OCI-LY1 (cell line): ENCODE data around the gene GNAT1.

Experiments used
- H2AFZ ChIP-seq: fragments of 200-600 bp; sonication (generic), shearing (Covaris generic); 2 replicates; pipeline ENCODE4 v1.6.0; 2014; ENCODE audit warnings: antibody characterized with exemption, mild to moderate bottlenecking, low read length
- H3F3A ChIP-seq: fragments of 200-600 bp; sonication (generic), shearing (Covaris generic); 2 replicates; pipeline ENCODE4 v1.6.0; 2014; ENCODE audit warnings: mild to moderate bottlenecking, antibody characterized with exemption, low read length, moderate library complexity; ENCODE audit not compliant: insufficient read depth
- H3K27ac ChIP-seq: fragments of 200-600 bp; sonication (generic); 2 replicates; pipeline ENCODE4 v1.5.1; 2014; ENCODE audit warnings: low read length, mixed run types, mild to moderate bottlenecking, low read depth; ENCODE audit not compliant: poor library complexity, severe bottlenecking
- H3K27me3 ChIP-seq: fragments of 200-600 bp; sonication (generic); 2 replicates; pipeline ENCODE4 v1.6.0; 2014; ENCODE audit warnings: antibody characterized with exemption, mild to moderate bottlenecking, low read length, moderate library complexity; ENCODE audit not compliant: insufficient read depth
- H3K36me3 ChIP-seq: fragments of 200-600 bp; sonication (generic); 2 replicates; pipeline ENCODE4 v1.6.1; 2014; ENCODE audit warnings: mild to moderate bottlenecking, antibody characterized with exemption, low read length, moderate library complexity, mixed read lengths; ENCODE audit not compliant: insufficient read depth
- H3K4me1 ChIP-seq: fragments of 200-600 bp; sonication (generic); 2 replicates; pipeline ENCODE4 v1.5.1; 2014; ENCODE audit warnings: mild to moderate bottlenecking, low read length, moderate library complexity; ENCODE audit not compliant: insufficient read depth, severe bottlenecking
- H3K4me2 ChIP-seq: fragments of 200-600 bp; sonication (generic), shearing (Covaris generic); 2 replicates; pipeline ENCODE4 v1.6.1; 2014; ENCODE audit warnings: low read length
- H3K4me3 ChIP-seq: fragments of 200-600 bp; sonication (generic); 2 replicates; pipeline ENCODE4 v1.5.1; 2014; ENCODE audit warnings: low read length, low read depth, mild to moderate bottlenecking, mixed read lengths; ENCODE audit not compliant: poor library complexity, severe bottlenecking
- H3K79me2 ChIP-seq: fragments of 200-600 bp; shearing (Covaris generic); 2 replicates; pipeline ENCODE4 v1.6.1; 2016; ENCODE audit warnings: mixed run types, low read length, mixed read lengths; ENCODE audit not compliant: insufficient read depth
- H3K9ac ChIP-seq: fragments of 200-600 bp; sonication (generic), shearing (Covaris generic); 2 replicates; pipeline ENCODE4 v1.6.1; 2014; ENCODE audit warnings: mild to moderate bottlenecking, low read length, mixed read lengths
- H3K9me2 ChIP-seq: fragments of 200-600 bp; sonication (generic), shearing (Covaris generic); 2 replicates; pipeline ENCODE4 v1.6.1; 2014; ENCODE audit warnings: low read depth, mild to moderate bottlenecking, low read length, mixed read lengths
- H3K9me3 ChIP-seq: fragments of 200-600 bp; shearing (Covaris generic); 2 replicates; pipeline ENCODE4 v1.6.1; 2014; ENCODE audit warnings: low read length, mixed read lengths
- H4K20me1 ChIP-seq: fragments of 200-600 bp; sonication (generic), shearing (Covaris generic); 2 replicates; pipeline ENCODE4 v1.6.0; 2016; ENCODE audit warnings: mild to moderate bottlenecking, low read length; ENCODE audit not compliant: insufficient read depth
- EZH2 ChIP-seq: fragments of 200-600 bp; sonication (generic), shearing (Covaris generic); IDR thresholded peaks from 2 replicates; pipeline ENCODE4 v1.8.0; 2017; ENCODE audit warnings: borderline replicate concordance, mixed run types, mild to moderate bottlenecking, antibody characterized with exemption, low read length, moderate library complexity, mixed read lengths
- TF ChIP-seq, protein P1 (sequence below): fragments of 200-600 bp; sonication (generic), shearing (Covaris generic); IDR thresholded peaks from 2 replicates; pipeline ENCODE4 v1.5.1; 2017; ENCODE audit warnings: mild to moderate bottlenecking, antibody characterized with exemption, low read length, moderate library complexity, mixed read lengths

The GNAT1 gene

DNA sequence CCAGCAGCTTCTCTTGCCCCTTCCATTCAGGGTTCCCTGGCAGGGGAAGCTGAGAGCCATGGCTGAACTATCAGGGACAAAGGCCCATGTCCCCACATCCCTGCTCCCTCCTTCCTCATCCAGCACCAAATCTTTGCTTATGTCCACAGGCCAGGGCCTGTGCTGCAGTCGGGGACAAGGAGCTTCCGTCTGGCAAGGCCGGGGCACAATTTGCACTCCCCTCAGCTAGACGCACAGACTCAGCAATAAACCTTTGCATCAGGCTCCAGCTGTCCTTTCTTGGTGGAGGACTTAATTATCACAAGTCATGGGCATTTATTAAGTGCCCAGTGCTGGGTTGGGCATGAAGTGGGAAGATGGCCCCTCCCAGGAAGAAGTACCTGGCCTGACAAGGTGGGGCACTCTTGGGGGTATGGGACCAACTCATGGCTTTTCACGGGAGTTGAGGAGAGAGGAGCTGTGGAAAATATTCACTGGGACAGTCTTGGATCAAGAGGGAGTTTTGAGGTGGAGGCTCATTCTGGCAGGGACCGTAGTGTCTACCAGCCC lies 4.9 kb downstream of the GNAT1 start:
- H3K4me2 ChIP-seq, result no peak overlapping the region
- H3K4me1 ChIP-seq, result no peaks in the 10 kb centered on the region
- no peak overlapping the region for H3K4me3 ChIP-seq
- no peaks in the 10 kb centered on the region for H3K9me3 ChIP-seq
- H3K9ac ChIP-seq, result no peak overlapping the region
- TF ChIP-seq EZH2, result no peak
- TF ChIP-seq, protein P1, sequence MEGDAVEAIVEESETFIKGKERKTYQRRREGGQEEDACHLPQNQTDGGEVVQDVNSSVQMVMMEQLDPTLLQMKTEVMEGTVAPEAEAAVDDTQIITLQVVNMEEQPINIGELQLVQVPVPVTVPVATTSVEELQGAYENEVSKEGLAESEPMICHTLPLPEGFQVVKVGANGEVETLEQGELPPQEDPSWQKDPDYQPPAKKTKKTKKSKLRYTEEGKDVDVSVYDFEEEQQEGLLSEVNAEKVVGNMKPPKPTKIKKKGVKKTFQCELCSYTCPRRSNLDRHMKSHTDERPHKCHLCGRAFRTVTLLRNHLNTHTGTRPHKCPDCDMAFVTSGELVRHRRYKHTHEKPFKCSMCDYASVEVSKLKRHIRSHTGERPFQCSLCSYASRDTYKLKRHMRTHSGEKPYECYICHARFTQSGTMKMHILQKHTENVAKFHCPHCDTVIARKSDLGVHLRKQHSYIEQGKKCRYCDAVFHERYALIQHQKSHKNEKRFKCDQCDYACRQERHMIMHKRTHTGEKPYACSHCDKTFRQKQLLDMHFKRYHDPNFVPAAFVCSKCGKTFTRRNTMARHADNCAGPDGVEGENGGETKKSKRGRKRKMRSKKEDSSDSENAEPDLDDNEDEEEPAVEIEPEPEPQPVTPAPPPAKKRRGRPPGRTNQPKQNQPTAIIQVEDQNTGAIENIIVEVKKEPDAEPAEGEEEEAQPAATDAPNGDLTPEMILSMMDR, result no peak
- H3K27ac ChIP-seq, result no peak overlapping the region
- no peaks in the 10 kb centered on the region for H3K9me2 ChIP-seq
- H2AFZ ChIP-seq, result no peak overlapping the region
- H3K36me3 ChIP-seq, result no peaks in the 10 kb centered on the region
- no peaks in the 10 kb centered on the region for H3K79me2 ChIP-seq
- no peaks in the 10 kb centered on the region for H3F3A ChIP-seq
- no peaks in the 10 kb centered on the region; the same call in 1 of the 2 replicates for H3K27me3 ChIP-seq
- no peaks in the 10 kb centered on the region for H4K20me1 ChIP-seq

DNA sequence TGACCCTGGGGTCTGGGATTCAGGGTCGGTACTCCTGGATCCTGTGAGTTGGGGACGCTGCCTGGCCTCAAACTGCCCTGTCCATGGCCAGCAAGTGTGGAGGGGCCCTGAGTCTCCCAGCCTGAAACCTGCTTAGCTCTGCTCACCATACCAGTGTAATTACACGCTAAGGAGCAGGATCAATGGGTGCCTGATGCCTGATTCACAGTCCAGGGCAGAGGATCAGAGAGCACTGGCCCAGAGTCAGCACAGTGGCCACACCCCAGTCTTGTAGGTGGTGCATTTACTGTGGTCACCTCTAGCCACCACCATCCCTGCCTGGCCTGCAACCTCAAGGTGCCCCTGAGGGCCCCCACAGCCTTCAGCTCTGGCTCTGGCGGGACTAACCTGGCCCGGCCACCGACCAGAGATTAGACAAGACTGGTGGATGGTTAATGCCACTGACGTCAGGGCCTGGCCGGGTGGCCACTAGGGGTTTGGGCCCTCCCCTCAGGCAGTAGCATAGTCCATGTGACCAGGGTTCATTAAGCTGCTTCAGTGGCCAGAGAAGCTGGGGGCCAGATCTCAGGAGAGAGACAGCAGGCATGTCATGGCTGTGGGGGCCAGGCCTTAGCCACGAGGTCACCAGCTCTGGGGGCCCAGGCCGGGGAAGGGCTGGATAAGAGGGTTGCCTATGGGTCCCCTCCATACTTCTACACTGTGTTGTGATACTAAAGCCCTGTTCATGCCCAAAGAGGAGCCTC lies 10.3 kb downstream of the GNAT1 start:
- Histone ChIP-seq H4K20me1 (no peaks in the 10 kb centered on the region), H3K9me3 (no peaks in the 10 kb centered on the region), H3K9me2 (no peaks in the 10 kb centered on the region), H3K4me1 (no peaks in the 10 kb centered on the region), H3K27ac (no peak overlapping the region), H3F3A (no peaks in the 10 kb centered on the region), H3K4me2 (no peak overlapping the region), H3K4me3 (no peak overlapping the region), H2AFZ (no peak overlapping the region), H3K27me3 (peaks cover 10% of the 10 kb centered on the region), H3K79me2 (no peaks in the 10 kb centered on the region), H3K9ac (no peak overlapping the region), H3K36me3 (no peaks in the 10 kb centered on the region)
- TF ChIP-seq, protein P1, result no peak
- TF ChIP-seq EZH2, result no peak

DNA sequence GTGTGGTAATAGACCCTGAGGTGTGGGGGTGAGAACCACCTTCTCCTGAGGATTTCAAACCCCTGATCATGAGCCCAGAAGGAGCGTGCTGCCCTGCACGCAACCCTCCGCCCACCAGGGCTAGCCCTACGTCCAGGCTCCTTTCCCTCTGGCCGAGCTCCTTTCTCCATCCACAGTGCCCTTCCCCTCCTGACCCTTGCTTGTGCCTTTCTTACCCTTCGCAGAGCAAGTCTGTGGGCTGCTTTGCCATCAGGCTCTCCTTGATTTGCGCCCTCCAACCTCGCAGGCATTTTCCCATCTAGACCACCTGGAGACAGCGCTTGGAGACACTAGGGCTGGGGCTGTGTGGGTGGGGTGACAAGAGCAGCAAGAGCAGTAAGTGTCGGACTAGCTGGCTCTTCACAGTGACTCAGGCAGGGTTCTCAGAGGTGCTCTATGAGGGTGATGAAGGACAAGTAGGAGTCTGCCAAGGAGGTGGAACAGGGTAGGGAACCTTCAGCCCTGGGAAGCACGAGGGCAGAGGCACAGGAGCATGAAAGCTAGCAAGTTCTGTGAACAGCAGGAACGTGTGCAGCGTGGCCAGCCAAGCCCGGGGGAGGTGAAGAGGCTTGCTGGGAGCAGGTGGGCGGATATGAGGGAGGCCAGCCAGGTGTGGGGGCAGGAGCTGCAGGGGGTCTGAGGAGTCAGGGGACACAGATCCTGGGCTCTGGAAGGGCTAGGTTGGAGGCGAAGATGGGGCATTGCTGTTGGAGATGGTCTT lies 11.1 kb downstream of the GNAT1 start:
- H4K20me1 ChIP-seq, result no peaks in the 10 kb centered on the region
- H3K4me1 ChIP-seq, result no peaks in the 10 kb centered on the region
- H2AFZ ChIP-seq, result no peak overlapping the region
- H3K9me3 ChIP-seq, result no peaks in the 10 kb centered on the region
- TF ChIP-seq EZH2, result no peak
- TF ChIP-seq, protein P1, result no peak
- H3K4me3 ChIP-seq, result no peak overlapping the region
- no peak overlapping the region for H3K9ac ChIP-seq
- H3K79me2 ChIP-seq, result no peaks in the 10 kb centered on the region
- no peak overlapping the region for H3K27ac ChIP-seq
- H3K4me2 ChIP-seq, result no peak overlapping the region
- no peaks in the 10 kb centered on the region for H3F3A ChIP-seq
- no peaks in the 10 kb centered on the region for H3K9me2 ChIP-seq
- H3K36me3 ChIP-seq, result no peaks in the 10 kb centered on the region
- peaks cover 10% of the 10 kb centered on the region for H3K27me3 ChIP-seq
